Hepatocyte (in vitro differentiated cells): ENCODE data around the gene STK32B.

ENCODE experiments used
- CTCF ChIP-seq: fragments of 200-600 bp; sonication (generic); IDR thresholded peaks from 2 replicates; pipeline ENCODE4 v1.5.1; 2016; ENCODE audit warnings: antibody characterized with exemption, mild to moderate bottlenecking; ENCODE audit not compliant: poor library complexity
- EZH2phosphoT487 ChIP-seq: fragments of 200-600 bp; sonication (generic); IDR thresholded peaks from one replicate; pipeline ENCODE4 v1.6.1; 2018; ENCODE audit warnings: antibody characterized with exemption, mild to moderate bottlenecking, low read depth, moderate library complexity; ENCODE audit not compliant: unreplicated experiment, severe bottlenecking

DNA sequence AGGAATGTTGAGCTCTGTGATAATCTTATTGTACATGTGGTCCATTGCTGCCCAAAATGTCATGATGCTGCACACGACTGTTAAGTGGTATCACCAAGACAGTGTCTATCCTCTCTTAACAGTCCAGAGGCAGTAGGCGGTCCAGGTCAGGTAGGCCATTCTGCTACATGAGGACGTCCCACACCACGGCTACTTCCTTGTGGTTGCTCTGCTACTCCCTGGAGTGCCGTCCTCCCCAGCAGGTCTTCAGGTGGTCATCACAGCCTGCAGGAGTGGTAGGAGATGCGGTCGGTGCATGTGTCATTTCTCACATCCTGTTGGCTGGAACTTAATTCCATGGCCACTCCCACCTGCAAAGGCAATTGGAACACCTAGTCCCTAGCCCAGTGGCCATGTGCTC is 11.5 kb upstream of the STK32B start:
- TF ChIP-seq CTCF (no peak), EZH2phosphoT487 (no peak)
